Neuronal stem cell (in vitro differentiated cells): ENCODE measurements around the gene PCBP3.
A peak's percentile ranks its signal among the peaks of the same experiment; 100 is the strongest.

Experiments used
- DNase-seq: peaks from one replicate; pipeline ENCODE4 v3.0.0-alpha.2; 2013; ENCODE audit warnings: low spot score
- H2AFZ ChIP-seq: one replicate; pipeline ENCODE4 v1.6.1; 2013; ENCODE audit warnings: mild to moderate bottlenecking, low read length, inconsistent platforms
- H2AK5ac ChIP-seq: 2 replicates; pipeline ENCODE4 v1.6.1; 2013; ENCODE audit warnings: low read depth, mild to moderate bottlenecking, inconsistent platforms, low read length, moderate library complexity, mixed read lengths
- H2BK120ac ChIP-seq: 2 replicates; pipeline ENCODE4 v1.6.1; 2013; ENCODE audit warnings: low read depth, mild to moderate bottlenecking, inconsistent platforms, low read length, moderate library complexity, mixed read lengths
- H2BK12ac ChIP-seq: one replicate; pipeline ENCODE4 v1.6.1; 2013; ENCODE audit warnings: low read length, inconsistent platforms
- H2BK15ac ChIP-seq: 2 replicates; pipeline ENCODE4 v1.6.1; 2013; ENCODE audit warnings: mild to moderate bottlenecking, low read length, inconsistent platforms, mixed read lengths
- H2BK5ac ChIP-seq: one replicate; pipeline ENCODE4 v1.6.1; 2013; ENCODE audit warnings: inconsistent platforms, mild to moderate bottlenecking, low read length, moderate library complexity
- H3K14ac ChIP-seq: one replicate; pipeline ENCODE4 v1.6.1; 2013; ENCODE audit warnings: low read length, inconsistent platforms
- H3K18ac ChIP-seq: 2 replicates; pipeline ENCODE4 v1.6.1; 2013; ENCODE audit warnings: low read length, inconsistent platforms
- H3K23ac ChIP-seq: 2 replicates; pipeline ENCODE4 v1.6.1; 2013; ENCODE audit warnings: low read depth, mild to moderate bottlenecking, mixed read lengths, low read length, inconsistent platforms; ENCODE audit not compliant: poor library complexity
- H3K27ac ChIP-seq: replicated peaks from 3 replicates; pipeline ENCODE4 v1.5.1; 2013; ENCODE audit warnings: low read length, inconsistent platforms
- H3K27me3 ChIP-seq, 3 experiments: 2 replicates each; pipeline ENCODE4 v1.6.1; 2013; ENCODE audit warnings: low read length in 3 of 3, mild to moderate bottlenecking in 2 of 3, inconsistent platforms in 1 of 3, low read depth in 1 of 3, mixed read lengths in 1 of 3, moderate library complexity in 1 of 3; ENCODE audit not compliant: control insufficient read depth in 3 of 3, insufficient read depth in 3 of 3
- H3K36me3 ChIP-seq, 2 donors: replicated peaks in 1 of 2; 2 replicates each; pipeline ENCODE4 v1.6.1; 2013; ENCODE audit warnings: low read length in 2 of 2; ENCODE audit not compliant: control insufficient read depth in 2 of 2, insufficient read depth in 2 of 2
- H3K4ac ChIP-seq: 2 replicates; pipeline ENCODE4 v1.6.1; 2013; ENCODE audit warnings: inconsistent platforms, mild to moderate bottlenecking, low read length, moderate library complexity
- H3K4me1 ChIP-seq, 2 donors: 1 replicate in 1 of 2; 2 replicates in 1 of 2; pipeline ENCODE4 v1.6.1; 2013; ENCODE audit warnings: low read length in 2 of 2, low read depth in 1 of 2; ENCODE audit not compliant: control insufficient read depth in 2 of 2, insufficient read depth in 1 of 2
- H3K4me2 ChIP-seq: one replicate; pipeline ENCODE4 v1.6.1; 2013; ENCODE audit warnings: mild to moderate bottlenecking, low read length, inconsistent platforms; ENCODE audit not compliant: insufficient read depth, poor library complexity, severe bottlenecking
- H3K4me3 ChIP-seq, 2 donors: 2 replicates each; pipeline ENCODE4 v1.5.1; 2013; ENCODE audit warnings: low read length in 2 of 2, mild to moderate bottlenecking in 2 of 2, inconsistent platforms in 1 of 2, moderate library complexity in 1 of 2
- H3K79me1 ChIP-seq: one replicate; pipeline ENCODE4 v1.6.1; 2013; ENCODE audit warnings: low read depth, mild to moderate bottlenecking, inconsistent platforms, low read length, moderate library complexity
- H3K9ac ChIP-seq: one replicate; pipeline ENCODE4 v1.6.1; 2013; ENCODE audit warnings: mild to moderate bottlenecking, low read depth, low read length, inconsistent platforms; ENCODE audit not compliant: poor library complexity
- H3K9me3 ChIP-seq, 2 donors: replicated peaks in 1 of 2; 2 replicates each; pipeline versions ENCODE3 to v1.6.1; 2013; ENCODE audit warnings: low read length in 2 of 2, mild to moderate bottlenecking in 2 of 2, inconsistent platforms in 1 of 2, low read depth in 1 of 2, mixed read lengths in 1 of 2, moderate library complexity in 1 of 2; ENCODE audit not compliant: control insufficient read depth in 2 of 2, insufficient read depth in 1 of 2
- H4K8ac ChIP-seq: one replicate; pipeline ENCODE4 v1.6.1; 2013; ENCODE audit warnings: low read depth, mild to moderate bottlenecking, inconsistent platforms, low read length, moderate library complexity
- H4K91ac ChIP-seq: one replicate; pipeline ENCODE4 v1.6.1; 2013; ENCODE audit warnings: low read length, low read depth, mild to moderate bottlenecking, inconsistent platforms; ENCODE audit not compliant: poor library complexity
- WGBS, 2 donors: extraction: QIAGEN DNeasy Blood & Tissue Kit; methylation state at CpG; one replicate each; pipeline ENCODE4 v1.1.7; 2013; ENCODE audit warnings: missing lambda C conversion rate in 2 of 2, mixed read lengths in 1 of 2; ENCODE audit not compliant: insufficient read length in 2 of 2, insufficient replicate concordance in 1 of 2; ENCODE audit errors: extremely low coverage in 2 of 2; 5-methylcytosine and 5-hydroxymethylcytosine counted together

PCBP3 gene

DNA sequence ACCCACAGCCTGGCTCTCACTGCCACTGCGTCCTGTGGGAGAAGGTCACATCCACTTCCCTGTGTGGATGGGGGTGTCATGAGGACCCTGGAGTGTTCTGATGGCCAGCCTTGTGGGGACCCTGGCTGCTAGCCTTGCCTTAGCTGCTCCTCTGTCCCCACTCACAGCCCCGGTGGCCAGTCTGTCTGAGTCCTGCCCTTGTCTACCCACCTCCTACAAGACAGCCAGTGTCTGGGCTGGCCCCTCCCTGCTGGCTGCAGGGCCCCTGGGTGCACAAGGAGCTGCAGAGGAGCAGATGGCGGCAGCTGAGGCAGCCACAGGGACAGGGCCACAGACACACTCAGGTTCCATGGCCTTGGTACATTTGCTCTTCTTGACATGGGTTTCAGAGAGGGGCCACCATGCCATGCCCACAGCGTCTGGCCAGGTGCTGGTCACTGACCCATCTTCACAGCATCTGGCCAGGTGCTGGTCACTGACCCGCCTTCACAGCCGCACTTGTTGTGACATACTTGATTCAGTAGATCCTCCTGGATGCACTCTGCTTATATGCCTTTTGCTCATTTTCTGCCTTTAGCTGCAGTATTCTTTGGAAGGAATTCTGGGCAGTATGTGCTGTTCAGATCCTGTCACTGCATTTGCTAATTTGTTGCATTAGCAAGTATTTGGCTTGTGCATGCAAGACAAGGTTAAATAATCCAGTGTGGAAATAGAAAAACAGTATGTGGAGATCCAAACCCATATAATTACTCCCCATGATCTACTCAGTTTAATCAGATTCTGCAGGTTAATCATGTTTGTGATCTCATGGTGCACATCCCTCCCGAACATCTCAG is 157.8 kb downstream of the PCBP3 start:
- Histone ChIP-seq H3K4me1 (peaks cover 0 to 6% of the 10 kb centered on the region in 2 donors), H2BK15ac (no peak overlapping the region), H3K9ac (peak overlapping the region; percentile 25), H4K8ac (no peak overlapping the region), H3K9me3 (peaks cover 0 to 4% of the 10 kb centered on the region in 2 donors), H3K4me2 (no peak overlapping the region), H3K4me3 (no peak overlapping the region), H3K27me3 (peaks cover 0 to 3% (median 2%) of the 10 kb centered on the region in 3 experiments), H3K4ac (no peak overlapping the region), H2BK120ac (no peak overlapping the region), H3K36me3 (no peaks in the 10 kb centered on the region), H3K27ac (no peak overlapping the region), H3K18ac (peak overlapping the region; percentile 15), H4K91ac (peak overlapping the region; percentile 33), H2AFZ (no peak overlapping the region), H3K23ac (peak overlapping the region; percentile 81), H2BK5ac (no peak overlapping the region), H3K14ac (peak overlapping the region; percentile 58), H3K79me1 (no peaks in the 10 kb centered on the region), H2AK5ac (peak overlapping the region; percentile 36), H2BK12ac (peak overlapping the region; percentile 51)
- no CpG with 5 or more reads among the region's 7 CpGs for WGBS, 2 donors
- DNase-seq = no peak

DNA sequence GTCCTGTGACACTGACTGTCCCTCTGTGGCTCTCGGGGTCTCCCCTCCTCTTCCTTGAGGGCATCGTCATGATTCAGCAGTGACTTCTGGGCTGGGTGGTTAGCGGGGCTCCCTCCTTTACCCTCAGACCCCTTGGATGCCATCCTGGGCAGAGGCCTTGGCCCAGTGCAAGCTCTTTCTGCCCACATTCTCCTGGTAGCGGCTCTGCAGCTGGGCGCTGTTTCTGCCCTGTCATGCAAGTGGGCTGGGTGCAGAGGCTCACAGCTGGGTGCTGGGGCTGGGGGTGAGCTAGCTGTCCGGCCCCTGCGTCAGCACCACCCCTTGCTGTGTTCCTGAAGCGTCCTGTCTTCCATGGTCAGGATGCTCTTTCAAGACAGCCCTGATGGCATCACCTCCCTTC is 158.5 kb downstream of the PCBP3 start:
- H3K4me3 ChIP-seq = no peak overlapping the region
- peaks cover 0 to 6% of the 10 kb centered on the region in 2 donors for H3K4me1 ChIP-seq
- no peak overlapping the region for H4K91ac ChIP-seq
- no peak overlapping the region for H2BK15ac ChIP-seq
- no peak overlapping the region for H2AFZ ChIP-seq
- H3K27ac ChIP-seq = no peak overlapping the region
- no CpG with 5 or more reads among the region's 8 CpGs for WGBS, 2 donors
- H2BK5ac ChIP-seq = no peak overlapping the region
- DNase-seq = no peak
- H3K9ac ChIP-seq = peak overlapping the region; percentile 31
- H3K4me2 ChIP-seq = no peak overlapping the region
- no peak overlapping the region for H2BK120ac ChIP-seq
- no peak overlapping the region for H3K4ac ChIP-seq
- H3K27me3 ChIP-seq = peaks cover 0 to 3% (median 2%) of the 10 kb centered on the region in 3 experiments
- H3K79me1 ChIP-seq = no peaks in the 10 kb centered on the region
- H3K18ac ChIP-seq = peak overlapping the region; percentile 16
- H4K8ac ChIP-seq = no peak overlapping the region
- H2BK12ac ChIP-seq = peak overlapping the region; percentile 48
- H2AK5ac ChIP-seq = peak overlapping the region; percentile 30
- H3K14ac ChIP-seq = peak overlapping the region; percentile 58
- H3K36me3 ChIP-seq = no peaks in the 10 kb centered on the region
- peaks cover 0 to 4% of the 10 kb centered on the region in 2 donors for H3K9me3 ChIP-seq
- H3K23ac ChIP-seq = no peak overlapping the region

DNA sequence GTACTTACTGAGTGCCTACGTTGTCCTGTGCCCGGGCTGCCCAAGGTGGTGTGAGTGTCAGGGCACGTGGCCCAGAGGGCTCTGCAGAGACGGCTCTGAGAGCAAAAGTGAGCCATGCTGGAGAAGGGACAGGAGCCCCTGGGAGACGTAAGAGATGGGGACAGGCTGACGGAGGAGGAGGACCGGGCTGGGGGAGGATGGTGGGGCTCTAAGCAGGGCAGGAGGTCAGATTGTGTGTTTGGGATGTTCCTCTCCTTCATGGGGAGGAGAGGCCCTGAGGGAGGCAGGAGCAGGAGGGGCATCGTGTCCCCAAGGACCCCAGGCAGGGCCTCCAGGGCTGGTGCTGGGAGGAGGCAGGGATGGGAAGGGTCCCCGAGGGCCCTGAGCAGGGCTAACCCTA is 158.9 kb downstream of the PCBP3 start:
- no peaks in the 10 kb centered on the region for H3K79me1 ChIP-seq
- peak overlapping the region; percentile 30 for H2AK5ac ChIP-seq
- H3K36me3 ChIP-seq = no peaks in the 10 kb centered on the region
- H4K8ac ChIP-seq = no peak overlapping the region
- H2BK5ac ChIP-seq = no peak overlapping the region
- H3K18ac ChIP-seq = peak overlapping the region; percentile 84
- H3K27me3 ChIP-seq = peaks cover 0 to 3% (median 0%) of the 10 kb centered on the region in 3 experiments
- no CpG with 5 or more reads among the region's 9 CpGs for WGBS, 2 donors
- no peak overlapping the region for H3K4me2 ChIP-seq
- H2AFZ ChIP-seq = no peak overlapping the region
- peak overlapping the region; percentile 31 for H3K9ac ChIP-seq
- H3K4me3 ChIP-seq = no peak overlapping the region
- H2BK12ac ChIP-seq = no peak overlapping the region
- no peak overlapping the region for H3K27ac ChIP-seq
- H2BK15ac ChIP-seq = no peak overlapping the region
- peaks cover 0 to 6% of the 10 kb centered on the region in 2 donors for H3K4me1 ChIP-seq
- H4K91ac ChIP-seq = no peak overlapping the region
- H2BK120ac ChIP-seq = peak overlapping the region; percentile 95
- DNase-seq = no peak
- H3K23ac ChIP-seq = no peak overlapping the region
- no peak overlapping the region for H3K14ac ChIP-seq
- peaks cover 0 to 1% of the 10 kb centered on the region in 2 donors for H3K9me3 ChIP-seq
- no peak overlapping the region for H3K4ac ChIP-seq

DNA sequence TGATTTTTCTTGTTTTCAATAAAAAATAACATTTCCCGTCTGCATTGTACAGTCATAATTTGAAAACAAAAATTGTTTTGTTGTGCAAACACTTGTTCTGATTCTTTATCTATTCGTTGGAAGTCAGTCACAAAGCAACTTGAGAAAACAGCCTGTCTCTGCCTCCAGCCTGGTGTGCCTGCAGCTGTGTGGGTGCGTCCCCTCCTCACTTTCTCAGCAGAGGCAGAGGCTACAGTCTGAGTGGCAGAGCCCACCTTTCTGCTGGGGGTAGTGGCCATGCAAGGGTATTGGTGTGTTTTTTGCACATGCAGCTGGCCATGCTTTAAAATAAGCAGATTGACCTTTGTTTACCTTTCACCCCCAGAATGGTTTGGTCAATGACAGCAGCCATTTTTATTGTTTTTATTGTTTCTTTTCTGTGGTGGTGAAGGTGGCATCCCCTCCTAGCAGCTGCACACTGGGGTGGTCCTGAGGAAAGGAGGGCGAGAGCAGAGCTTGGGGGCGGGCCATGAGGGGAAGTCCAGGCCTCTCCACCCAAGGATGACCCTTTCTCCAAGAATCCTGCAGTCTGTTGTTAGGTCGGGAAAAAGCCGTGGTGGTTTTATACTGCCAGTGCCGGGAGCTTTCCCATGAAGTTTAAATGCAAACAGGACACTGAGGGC is 159.6 kb downstream of the PCBP3 start:
- H3K4ac ChIP-seq = no peak overlapping the region
- H3K4me1 ChIP-seq = peaks cover 0 to 6% of the 10 kb centered on the region in 2 donors

More for the DNA sequence above, 159.6 kb downstream of the PCBP3 start:
- H4K8ac ChIP-seq = no peak overlapping the region
- no peak overlapping the region for H3K4me3 ChIP-seq
- H3K9me3 ChIP-seq = no peaks in the 10 kb centered on the region
- no peak overlapping the region for H3K14ac ChIP-seq
- DNase-seq = no peak
- peaks cover 0 to 3% (median 0%) of the 10 kb centered on the region in 3 experiments for H3K27me3 ChIP-seq
- H3K9ac ChIP-seq = no peak overlapping the region
- H2BK120ac ChIP-seq = no peak overlapping the region
- H2AFZ ChIP-seq = no peak overlapping the region
- no peak overlapping the region for H4K91ac ChIP-seq
- no peak overlapping the region for H3K4me2 ChIP-seq
- H3K36me3 ChIP-seq = no peaks in the 10 kb centered on the region
- H3K23ac ChIP-seq = peak overlapping the region; percentile 85
- H3K18ac ChIP-seq = peak overlapping the region; percentile 69
- H2BK12ac ChIP-seq = no peak overlapping the region
- no peaks in the 10 kb centered on the region for H3K79me1 ChIP-seq
- no CpG with 5 or more reads among the region's 8 CpGs for WGBS, 2 donors
- no peak overlapping the region for H2BK5ac ChIP-seq
- H2BK15ac ChIP-seq = peak overlapping the region; percentile 84
- peak overlapping the region; percentile 82 for H2AK5ac ChIP-seq
- H3K27ac ChIP-seq = no peak overlapping the region
